Stimulated activated CD8-positive, alpha-beta memory T cell treated with anti-CD3 and anti-CD28 coated beads, Interleukin-7, amount 100 ng/mL, for 4 hours (primary cell): ENCODE measurements around the gene DEPDC5.

Experiments
- DNase-seq, 2 donors: peaks; one replicate each; pipeline ENCODE4 v3.0.0-alpha.2; 2020; ENCODE audit warnings: low read depth in 2 of 2

DEPDC5 gene

GRCh38 chr22:31895411-31896123 is 141.7 kb downstream of the DEPDC5 start:
- no peak for DNase-seq

DNA sequence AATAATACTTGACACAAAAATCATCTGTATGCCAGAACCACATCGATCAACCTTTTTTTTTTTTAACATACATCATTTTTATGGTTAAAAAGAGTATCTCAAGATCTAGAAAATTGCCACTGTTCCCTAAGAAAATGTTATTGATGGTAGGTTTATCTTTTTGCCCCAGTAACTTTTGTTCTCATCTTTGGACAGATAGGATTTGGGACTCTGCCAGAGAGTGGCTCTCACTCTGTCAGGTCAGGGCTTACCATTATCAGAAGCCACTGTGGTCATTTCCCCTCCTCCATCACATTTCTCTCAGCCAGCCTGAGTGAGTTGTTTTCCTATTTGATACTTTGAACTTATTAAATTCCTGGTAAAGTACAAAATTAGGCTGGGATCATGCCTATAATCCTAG is 142.7 kb downstream of the DEPDC5 start:
- no peak for DNase-seq

- DNase-seq: no peak
Observed at GRCh38 chr22:31897842-31898805, 144.3 kb downstream of the DEPDC5 start.

GRCh38 chr22:31898926-31899325 is 145.1 kb downstream of the DEPDC5 start:
- no peak for DNase-seq

DNA sequence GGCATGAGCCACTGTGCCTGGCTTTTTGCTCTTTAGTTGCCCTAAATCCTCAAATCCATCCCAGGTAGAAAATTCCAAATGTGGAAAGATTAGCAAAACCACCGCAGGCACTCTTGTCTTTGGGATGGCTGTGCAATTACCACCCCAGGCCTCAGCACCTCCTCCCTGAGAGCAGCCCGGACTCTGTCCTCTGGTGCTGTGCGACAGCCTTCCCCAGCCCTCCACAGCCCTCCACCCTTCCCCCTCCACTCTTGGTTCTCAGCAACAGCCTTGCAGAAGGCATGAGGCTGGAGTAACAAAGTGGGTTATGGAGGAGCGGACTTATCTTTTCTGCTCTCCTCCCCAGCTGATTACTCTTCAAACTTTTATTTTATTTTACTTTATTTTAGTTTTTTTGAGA is 145.8 kb downstream of the DEPDC5 start:
- no peak for DNase-seq

GRCh38 chr22:31901388-31902137 is 147.7 kb downstream of the DEPDC5 start:
- no peak for DNase-seq

DNA sequence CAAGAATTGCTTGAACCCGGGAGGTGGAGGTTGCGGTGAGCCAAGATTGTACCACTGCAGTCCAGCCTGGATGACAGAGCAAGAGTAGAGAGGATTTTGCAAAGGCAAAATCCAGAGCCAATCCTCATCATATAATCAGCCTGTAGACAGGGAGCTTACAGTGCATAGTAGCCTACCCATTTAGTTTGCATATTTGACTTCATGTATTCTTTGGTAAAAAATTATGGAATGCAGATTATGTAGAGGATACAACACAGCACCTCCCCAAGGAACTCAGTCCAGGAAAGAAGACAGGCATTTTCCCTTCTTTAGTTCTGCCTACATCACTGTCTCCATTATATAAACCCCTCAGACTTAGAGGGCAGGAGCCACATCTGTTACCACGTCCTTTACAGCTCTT is 150.8 kb downstream of the DEPDC5 start:
- no peak for DNase-seq

DNA sequence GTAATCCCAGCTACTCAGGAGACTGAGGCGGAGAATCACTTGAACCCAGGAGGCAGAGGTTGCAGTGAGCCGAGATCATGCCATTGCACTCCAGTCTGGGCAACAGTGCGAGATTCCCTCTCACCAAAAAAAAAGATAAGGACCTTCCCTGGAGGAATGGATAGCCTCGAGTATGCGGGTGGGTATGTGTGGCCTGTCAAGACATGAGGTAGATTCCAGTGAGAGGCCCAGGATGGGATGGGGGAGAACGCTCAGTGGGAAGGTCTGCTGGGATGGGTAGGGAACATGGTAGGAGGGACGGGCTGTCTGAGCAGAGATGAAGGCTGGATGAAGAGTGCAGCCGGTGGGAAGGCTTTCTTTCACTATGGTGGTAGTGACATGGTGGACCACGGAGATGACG is 151.5 kb downstream of the DEPDC5 start:
- no peak for DNase-seq

GRCh38 chr22:31906086-31906485 is 152.3 kb downstream of the DEPDC5 start:
- DNase-seq: no peak

DNA sequence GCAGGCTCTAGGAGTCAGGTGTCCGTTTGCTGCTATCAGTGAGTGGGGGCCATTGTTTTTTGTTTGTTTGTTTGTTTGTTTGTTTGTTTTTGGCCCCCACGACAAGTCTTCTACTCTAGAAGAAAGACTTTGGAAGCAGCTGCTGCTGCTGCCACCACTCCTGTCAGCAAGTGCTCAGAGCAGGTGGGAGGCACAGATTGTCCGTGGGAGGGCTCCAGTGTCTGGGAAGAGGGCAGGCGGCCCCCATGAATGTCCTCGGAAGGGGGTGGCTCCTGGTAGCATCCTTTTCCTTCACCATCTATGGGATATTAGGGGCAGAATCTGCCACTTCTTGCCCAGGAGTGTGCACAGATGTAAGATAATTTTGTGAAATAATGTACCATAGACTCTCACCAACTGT is 152.8 kb downstream of the DEPDC5 start:
- DNase-seq: no peak

DNA sequence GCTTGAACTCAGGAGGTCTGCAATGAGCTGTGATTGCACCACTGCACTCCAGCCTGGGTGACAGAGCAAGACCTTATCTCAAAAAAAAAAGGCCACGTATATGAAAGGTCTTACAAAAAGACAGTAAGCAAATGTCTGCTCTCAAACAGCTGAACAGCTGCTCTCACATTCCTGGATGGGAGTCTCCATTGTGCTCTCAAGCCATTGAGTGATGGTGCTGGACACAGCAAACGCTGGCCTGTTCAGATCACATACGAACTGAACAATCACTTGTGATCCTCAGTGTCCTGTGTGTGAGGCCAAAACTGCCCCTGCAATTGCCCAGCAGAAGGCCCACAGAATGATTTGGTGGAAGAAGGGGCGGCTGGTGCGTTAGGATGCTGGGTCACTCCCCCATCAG is 156.2 kb downstream of the DEPDC5 start:
- no peak for DNase-seq

DNA sequence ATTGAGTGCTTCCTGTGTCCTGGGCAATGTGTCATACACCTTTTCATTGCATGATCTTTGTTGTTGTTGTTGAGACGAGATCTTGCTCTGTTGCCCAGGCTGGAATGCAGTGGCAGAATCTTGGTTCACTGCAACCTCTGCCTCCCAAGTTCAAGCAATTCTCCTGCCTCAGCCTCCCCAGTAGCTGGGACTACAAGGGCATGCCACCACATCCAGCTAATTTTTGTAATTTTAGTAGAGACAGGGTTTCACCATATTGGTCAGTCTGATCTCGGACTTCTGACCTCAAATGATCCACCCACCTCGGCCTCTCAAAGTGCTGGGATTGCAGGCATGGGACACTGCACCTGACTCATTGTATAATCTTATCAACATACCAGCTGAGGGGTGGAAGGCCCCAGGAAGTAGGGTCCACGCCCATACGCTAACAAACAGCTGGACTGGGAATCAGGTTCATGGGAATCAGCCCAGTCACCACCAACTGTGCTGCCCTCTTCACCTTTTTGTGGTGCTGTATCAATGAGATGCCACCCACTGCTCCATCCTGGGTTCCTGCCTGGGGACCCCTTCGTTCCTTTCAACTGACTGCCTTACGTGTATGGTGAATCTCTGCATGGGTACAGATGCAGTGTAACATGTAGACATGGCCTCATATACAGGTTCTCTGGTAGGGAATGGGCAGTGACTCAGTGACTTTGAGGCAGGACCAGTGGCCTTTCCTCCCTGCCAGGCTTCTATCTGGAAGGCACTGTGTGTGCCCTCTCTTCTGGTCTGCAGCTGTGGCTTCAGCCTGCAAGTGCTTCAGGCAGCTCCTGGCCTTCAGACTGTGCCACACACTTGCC is 158.0 kb downstream of the DEPDC5 start:
- no peak for DNase-seq

DNA sequence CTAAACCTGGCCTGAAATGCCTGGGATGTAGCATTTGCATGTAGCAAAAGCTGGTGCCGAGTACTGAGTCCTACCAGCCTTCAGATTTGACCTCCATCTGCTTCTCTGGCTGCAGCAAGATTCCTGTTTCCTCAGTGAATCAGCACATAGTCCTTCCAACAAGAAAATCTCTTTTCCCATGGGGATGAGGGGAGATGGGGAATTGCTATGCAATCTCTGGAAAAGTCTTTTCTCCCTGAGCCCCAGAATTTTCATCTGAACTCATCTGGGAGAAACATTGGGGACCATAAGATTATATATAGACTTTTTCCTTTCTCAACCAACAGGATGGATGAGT is 158.6 kb downstream of the DEPDC5 start:
- DNase-seq: no peak

DNA sequence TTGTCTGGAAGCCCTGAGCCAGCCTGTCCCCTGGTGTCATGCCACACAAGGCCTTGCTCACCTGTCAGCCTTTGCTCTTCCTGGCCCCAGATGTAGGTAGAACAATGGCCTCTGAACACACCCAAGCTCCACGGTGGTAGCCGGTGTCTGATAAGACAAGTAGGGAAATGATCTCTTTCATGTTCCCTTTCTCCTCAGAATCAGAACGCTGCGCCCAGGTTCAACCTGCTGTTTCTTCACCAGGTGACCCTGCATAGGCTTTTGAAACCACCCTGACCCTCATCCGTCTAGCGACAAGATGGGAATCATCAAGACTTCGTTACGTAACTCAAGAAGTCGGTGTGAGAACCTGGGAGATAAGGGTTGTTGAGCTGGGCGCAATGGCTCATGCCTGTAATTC is 161.8 kb downstream of the DEPDC5 start:
- DNase-seq: no peak

DNA sequence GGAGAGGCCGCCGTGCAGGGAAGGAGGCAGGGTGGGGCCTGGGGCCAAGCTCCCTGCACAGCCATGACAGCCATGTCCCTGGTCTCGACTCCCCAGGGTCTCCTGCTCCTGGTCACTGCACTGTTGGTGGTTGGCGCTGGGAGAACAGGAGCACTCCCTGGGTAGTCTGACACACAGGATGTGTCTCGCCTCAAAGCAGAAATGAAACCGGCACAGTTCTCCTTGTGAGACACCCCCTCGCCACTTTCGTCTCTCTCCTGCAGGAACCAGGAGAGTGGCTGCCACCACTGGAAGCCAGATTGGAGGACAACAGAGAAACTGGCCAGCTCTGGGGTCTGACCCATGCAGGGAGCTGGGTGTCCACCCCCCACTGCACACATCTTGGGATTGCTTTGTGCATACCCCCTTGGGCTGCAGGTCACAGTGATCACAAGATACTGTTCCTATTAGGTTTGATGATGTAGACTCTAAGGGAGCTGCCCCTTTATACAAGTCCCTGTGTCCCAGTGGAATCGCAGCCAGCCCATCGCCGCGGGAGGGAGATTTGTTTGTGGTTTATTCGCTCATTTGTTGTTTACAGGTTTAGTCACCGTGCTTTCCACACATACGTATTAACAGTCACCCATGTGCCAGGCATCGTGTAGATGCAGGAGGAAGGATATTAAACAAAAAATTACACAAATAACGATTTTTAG is 163.6 kb downstream of the DEPDC5 start:
- no peak for DNase-seq

GRCh38 chr22:31919730-31920129 is 165.9 kb downstream of the DEPDC5 start:
- no peak for DNase-seq

DNA sequence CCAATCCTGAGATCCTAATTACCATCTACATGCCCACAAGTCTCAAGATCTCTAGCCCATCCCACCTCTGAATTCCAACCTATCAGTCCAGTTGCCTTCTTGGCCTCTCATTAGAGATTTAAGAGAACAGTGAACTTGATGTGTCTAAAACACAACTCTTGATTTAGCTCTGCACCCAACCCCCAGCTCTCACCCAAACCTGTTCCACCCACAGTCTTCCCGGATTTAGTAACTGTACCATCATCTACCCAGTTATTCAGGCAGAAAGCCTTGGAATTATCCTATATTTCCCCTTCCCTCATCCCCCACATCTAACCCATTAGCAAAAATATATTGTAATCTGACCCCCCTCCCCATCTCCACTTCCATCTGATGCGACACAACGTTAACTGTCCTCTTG is 166.5 kb downstream of the DEPDC5 start:
- no peak for DNase-seq

DNA sequence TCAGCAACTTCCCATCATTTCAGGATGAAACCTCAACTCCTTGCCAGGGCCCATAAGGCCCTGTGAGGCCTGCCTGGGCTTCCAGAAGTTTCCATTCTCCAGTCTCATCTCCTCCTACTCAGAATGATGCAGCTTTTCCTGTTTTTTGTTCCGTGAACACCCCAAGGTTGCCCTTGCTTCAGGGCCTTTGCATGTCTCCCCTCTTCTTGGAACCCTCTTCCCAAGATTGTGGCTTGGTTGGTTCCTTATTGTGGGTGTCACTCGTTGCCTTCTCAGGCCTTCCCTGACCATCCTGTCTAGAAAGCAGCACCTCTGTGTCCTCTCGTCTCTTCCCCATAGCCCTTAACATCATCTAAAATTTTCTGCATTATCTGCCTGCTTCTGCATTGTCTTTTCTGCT is 167.3 kb downstream of the DEPDC5 start:
- DNase-seq: no peak

DNA sequence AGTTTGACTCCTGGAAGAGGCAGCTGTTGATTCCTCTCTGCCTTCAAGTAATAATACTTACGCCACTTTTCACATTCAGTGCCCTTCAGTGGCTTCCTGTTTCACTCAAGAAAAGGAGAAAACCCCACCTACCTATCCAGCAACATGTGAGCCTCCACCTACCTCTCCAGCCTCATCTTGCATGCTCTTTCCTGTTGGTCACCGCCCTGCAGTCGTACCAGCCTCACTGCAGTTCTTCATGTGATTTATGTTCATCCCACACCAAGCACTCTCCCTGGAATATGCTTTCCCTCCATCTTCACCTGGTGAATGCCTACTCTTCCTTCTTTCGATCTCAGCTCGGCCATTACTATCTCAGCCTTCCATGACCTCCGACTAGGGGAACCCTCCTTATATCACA is 168.7 kb downstream of the DEPDC5 start:
- no peak for DNase-seq

DNA sequence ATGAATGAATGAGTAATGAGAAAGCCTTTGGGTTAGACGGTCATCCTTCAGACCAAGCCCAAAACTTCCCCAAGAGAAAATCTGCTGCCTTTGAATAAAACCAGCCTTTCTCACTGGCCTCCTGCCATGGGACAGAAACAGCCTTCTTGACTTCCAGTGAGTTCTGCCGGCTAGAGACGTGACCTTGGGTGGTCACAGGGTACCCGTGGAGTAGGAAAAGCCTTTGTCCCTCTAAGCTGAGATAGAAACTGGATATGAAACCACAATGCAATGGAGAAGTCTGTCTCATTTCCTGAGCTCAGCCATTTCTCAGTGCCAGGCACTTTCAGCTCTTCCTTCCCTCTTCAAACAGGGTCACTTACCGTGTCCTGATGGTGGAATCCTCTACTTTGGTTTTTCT is 169.3 kb downstream of the DEPDC5 start:
- no peak for DNase-seq

GRCh38 chr22:31923747-31924146 is 169.9 kb downstream of the DEPDC5 start:
- no peak for DNase-seq
